BE2C (cell line): ENCODE results near the gene TICRR.

Experiments
- DNase-seq: peaks from one replicate; pipeline ENCODE4 v3.0.0-alpha.2; 2020
- H3K27me3 ChIP-seq: fragments of 250-450 bp; sonication (Bioruptor Pico); 2 replicates; pipeline ENCODE4 v1.5.1; 2020; ENCODE audit warnings: mild to moderate bottlenecking
- H3K36me3 ChIP-seq: fragments of 250-450 bp; sonication (Bioruptor Pico); 2 replicates; pipeline ENCODE4 v1.5.1; 2020; ENCODE audit warnings: mild to moderate bottlenecking
- H3K4me1 ChIP-seq: fragments of 250-450 bp; sonication (Bioruptor Pico); 2 replicates; pipeline ENCODE4 v1.5.1; 2020
- H3K4me3 ChIP-seq: 2 replicates; pipeline ENCODE4 v1.5.1; 2011; ENCODE audit warnings: low read depth, low read length
- H3K9me3 ChIP-seq: fragments of 250-450 bp; sonication (Bioruptor Pico); 2 replicates; pipeline ENCODE4 v1.5.1; 2020
- CTCF ChIP-seq: IDR thresholded peaks from 2 replicates; pipeline ENCODE4 v1.5.1; 2012; ENCODE audit warnings: mild to moderate bottlenecking, low read depth, low read length

Gene TICRR

GRCh38 chr15:89668171-89668570, 92.9 kb downstream of the TICRR start:
- no peak for TF ChIP-seq CTCF
- Histone ChIP-seq H3K9me3 (no peaks in the 10 kb centered on the region), H3K36me3 (no peaks in the 10 kb centered on the region), H3K4me3 (no peak overlapping the region), H3K27me3 (no peaks in the 10 kb centered on the region), H3K4me1 (peaks cover 8% of the 10 kb centered on the region)
- no peak for DNase-seq

- DNase-seq = no peak
- H3K4me3 ChIP-seq = no peak overlapping the region
- no peaks in the 10 kb centered on the region for H3K27me3 ChIP-seq
- no peak for TF ChIP-seq CTCF
- peaks cover 17% of the 10 kb centered on the region for H3K4me1 ChIP-seq
- H3K36me3 ChIP-seq = no peaks in the 10 kb centered on the region
- H3K9me3 ChIP-seq = no peaks in the 10 kb centered on the region
Observed at GRCh38 chr15:89669309-89669865, 94.1 kb downstream of the TICRR start.

- no peak for DNase-seq
- H3K27me3 ChIP-seq = no peaks in the 10 kb centered on the region
- H3K36me3 ChIP-seq = no peaks in the 10 kb centered on the region
- no peak for TF ChIP-seq CTCF
- H3K4me3 ChIP-seq = no peak overlapping the region
- no peaks in the 10 kb centered on the region for H3K9me3 ChIP-seq
- H3K4me1 ChIP-seq = peaks cover 17% of the 10 kb centered on the region
Observed at GRCh38 chr15:89669941-89670340, 94.7 kb downstream of the TICRR start.

- Histone ChIP-seq H3K27me3 (no peaks in the 10 kb centered on the region), H3K4me3 (no peak overlapping the region), H3K36me3 (no peaks in the 10 kb centered on the region), H3K4me1 (peaks cover 17% of the 10 kb centered on the region), H3K9me3 (no peaks in the 10 kb centered on the region)
- TF ChIP-seq CTCF = no peak
- no peak for DNase-seq
Observed at GRCh38 chr15:89670971-89671560, 95.8 kb downstream of the TICRR start.

GRCh38 chr15:89671687-89672086, 96.4 kb downstream of the TICRR start:
- no peaks in the 10 kb centered on the region for H3K9me3 ChIP-seq
- no peaks in the 10 kb centered on the region for H3K27me3 ChIP-seq
- H3K4me1 ChIP-seq = peaks cover 17% of the 10 kb centered on the region
- no peak for DNase-seq
- no peaks in the 10 kb centered on the region for H3K36me3 ChIP-seq
- H3K4me3 ChIP-seq = no peak overlapping the region
- no peak for TF ChIP-seq CTCF
